ENCODE results near the gene SERGEF. TPM values are rescaled to one million over a fixed set of nuclear protein-coding genes. Genes with fewer than 3 reads are reported as not detected.

Gene SERGEF
- polyA plus RNA-seq, 1 of the 3 experiments (the other 2 are of a cell fraction): 23.1 TPM

- TF ChIP-seq RCOR1 (IDR thresholded peaks at IDR 0.05; ENCODE audit: low read length) (no peak), CHD2 (IDR thresholded peaks at IDR 0.05; ENCODE audit: low read length, partially characterized antibody) (no peak), TCF12 (IDR thresholded peaks at IDR 0.05) (no peak), TAF1 (IDR thresholded peaks at IDR 0.05; ENCODE audit: borderline replicate concordance, low read depth, low read length) (no peak)
Measured at GRCh38 chr11:17774232-17775034, 238.4 kb downstream of the SERGEF start (continued).

- POLR2A ChIA-PET: no interaction called here
- Histone ChIP-seq H3K4me2 (no peak overlapping the region), H3K27me3 (ENCODE audit: insufficient read depth) (no peaks in the 10 kb centered on the region), H3K36me3 (replicated peaks in 1 of 2; ENCODE audit: control insufficient read depth in 1 of 2, insufficient read depth in 2 of 2, low read length in 1 of 2) (no peaks in the 10 kb centered on the region), H4K20me1 (ENCODE audit: insufficient read depth) (no peaks in the 10 kb centered on the region), H3K4me3 (ENCODE audit: low read depth in 2 of 2, low read length in 1 of 2) (no peak overlapping the region), H3K4me1 (ENCODE audit: control insufficient read depth in 1 of 2, insufficient read depth in 2 of 2, low read depth in 1 of 2, low read length in 1 of 2) (peaks cover 0 to 3% of the 10 kb centered on the region in 2 experiments; a peak in 1 of 4 replicates), H3K79me2 (ENCODE audit: insufficient read depth) (no peaks in the 10 kb centered on the region), H3K9ac (no peak overlapping the region), H3K9me3 (no peaks in the 10 kb centered on the region), H3F3A (replicated peaks; ENCODE audit: insufficient read depth) (no peaks in the 10 kb centered on the region), H3K27ac (ENCODE audit: low read depth in 2 of 2, low read length in 1 of 2) (no peak overlapping the region), H3K9me2 (no peaks in the 10 kb centered on the region), H2AFZ (ENCODE audit: low read depth) (no peak overlapping the region)
- TF ChIP-seq RAD21 (IDR thresholded peaks at IDR 0.05; ENCODE audit: low read length): no peak
- TF ChIP-seq, protein P1, sequence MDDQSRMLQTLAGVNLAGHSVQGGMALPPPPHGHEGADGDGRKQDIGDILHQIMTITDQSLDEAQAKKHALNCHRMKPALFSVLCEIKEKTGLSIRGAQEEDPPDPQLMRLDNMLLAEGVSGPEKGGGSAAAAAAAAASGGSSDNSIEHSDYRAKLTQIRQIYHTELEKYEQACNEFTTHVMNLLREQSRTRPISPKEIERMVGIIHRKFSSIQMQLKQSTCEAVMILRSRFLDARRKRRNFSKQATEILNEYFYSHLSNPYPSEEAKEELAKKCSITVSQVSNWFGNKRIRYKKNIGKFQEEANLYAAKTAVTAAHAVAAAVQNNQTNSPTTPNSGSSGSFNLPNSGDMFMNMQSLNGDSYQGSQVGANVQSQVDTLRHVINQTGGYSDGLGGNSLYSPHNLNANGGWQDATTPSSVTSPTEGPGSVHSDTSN (IDR thresholded peaks at IDR 0.05): no peak
- no peak for TF ChIP-seq TAF1 (IDR thresholded peaks at IDR 0.05; ENCODE audit: borderline replicate concordance, low read depth, low read length)
- no peak for TF ChIP-seq RFX5 (IDR thresholded peaks at IDR 0.05; ENCODE audit: low read length)
- no peak for TF ChIP-seq MEF2A (IDR thresholded peaks at IDR 0.05; ENCODE audit: borderline replicate concordance, low read depth)
- no peak for TF ChIP-seq SIN3A (IDR thresholded peaks at IDR 0.05; ENCODE audit: borderline replicate concordance, low read depth, low read length)
- no peak for TF ChIP-seq GATA2 (CRISPR knock-in tag; IDR thresholded peaks at IDR 0.05)
- no peak for TF ChIP-seq EZH2phosphoT487 (IDR thresholded peaks at IDR 0.05; ENCODE audit: borderline replicate concordance, low read depth)
- DNase-seq: no peak
- CTCF ChIA-PET: interaction anchor here (1.0 to 1.8 kb wide), 4 partner anchors 9 to 205 kb away, joined by 4 to 7 read pairs (median 4); no protein-coding TSS in a partner anchor
- WGBS (ENCODE audit: low lambda C conversion rate): 66% methylated on average over 6 of the region's 6 CpGs
Measured at GRCh38 chr11:17773674-17774073, 239.2 kb downstream of the SERGEF start.

- DNase-seq: no peak
- Histone ChIP-seq H4K20me1 (ENCODE audit: insufficient read depth) (no peaks in the 10 kb centered on the region), H3K9me3 (no peaks in the 10 kb centered on the region), H3K36me3 (replicated peaks in 1 of 2; ENCODE audit: control insufficient read depth in 1 of 2, insufficient read depth in 2 of 2, low read length in 1 of 2) (no peaks in the 10 kb centered on the region), H3K79me2 (ENCODE audit: insufficient read depth) (no peaks in the 10 kb centered on the region), H3K4me3 (ENCODE audit: low read depth in 2 of 2, low read length in 1 of 2) (no peak overlapping the region), H3K27me3 (ENCODE audit: insufficient read depth) (no peaks in the 10 kb centered on the region), H3K9me2 (no peaks in the 10 kb centered on the region), H3K27ac (ENCODE audit: low read depth in 2 of 2, low read length in 1 of 2) (no peak overlapping the region), H3F3A (replicated peaks; ENCODE audit: insufficient read depth) (no peaks in the 10 kb centered on the region), H3K4me1 (ENCODE audit: control insufficient read depth in 1 of 2, insufficient read depth in 2 of 2, low read depth in 1 of 2, low read length in 1 of 2) (peaks cover 0 to 3% of the 10 kb centered on the region in 2 experiments; a peak in 1 of 4 replicates), H2AFZ (ENCODE audit: low read depth) (no peak overlapping the region), H3K4me2 (no peak overlapping the region), H3K9ac (no peak overlapping the region)
- 68% methylated on average over 24 of the region's 31 CpGs for WGBS (ENCODE audit: low lambda C conversion rate)
- ChIA-PET CTCF (interaction anchor here (1.0 to 1.8 kb wide), 4 partner anchors 8 to 206 kb away, joined by 4 to 7 read pairs (median 4); no protein-coding TSS in a partner anchor), POLR2A (no interaction called here)
- no peak for TF ChIP-seq EZH2phosphoT487 (IDR thresholded peaks at IDR 0.05; ENCODE audit: borderline replicate concordance, low read depth)
- TF ChIP-seq MXI1 (IDR thresholded peaks at IDR 0.05; ENCODE audit: low read depth, low read length): no peak
- no peak for TF ChIP-seq IRF3 (IDR thresholded peaks at IDR 0.05; ENCODE audit: low read depth, low read length)
- no peak for TF ChIP-seq JUND (IDR thresholded peaks at IDR 0.05)
- no peak for TF ChIP-seq RXRA (IDR thresholded peaks at IDR 0.05; ENCODE audit: borderline replicate concordance, low read depth)
- TF ChIP-seq CTCF (IDR thresholded peaks at IDR 0.05): no peak
- no peak for TF ChIP-seq GATA2 (CRISPR knock-in tag; IDR thresholded peaks at IDR 0.05)
Measured at GRCh38 chr11:17772704-17773600, 239.9 kb downstream of the SERGEF start.

Measured in SK-N-SH (cell line).